GM19463 (cell line): ENCODE results near the gene GUCY2D.
"Not testable (repeated sequence)": the region's sequence is repeated elsewhere in the genome, so short reads cannot be mapped to it uniquely, and the experiment has no call there.

Experiments
- ATAC-seq: cut with Tn5 transposase; IDR thresholded peaks from one replicate; pipeline ENCODE4 v1.9.1; 2021; ENCODE audit warnings: mild to moderate bottlenecking, moderate library complexity; ENCODE audit not compliant: unreplicated experiment

The GUCY2D gene

GRCh38 chr17:8041249-8041928, 39.0 kb downstream of the GUCY2D start:
- ATAC-seq = no peak

- no peak for ATAC-seq
Measured at GRCh38 chr17:8041979-8042378, 39.6 kb downstream of the GUCY2D start.

GRCh38 chr17:8044819-8045810, 42.7 kb downstream of the GUCY2D start:
- no peak for ATAC-seq

GRCh38 chr17:8046306-8046928, 44.0 kb downstream of the GUCY2D start:
- ATAC-seq = no peak

- ATAC-seq = no peak
Measured at GRCh38 chr17:8046929-8047768, 44.7 kb downstream of the GUCY2D start.

GRCh38 chr17:8047769-8048110, 45.3 kb downstream of the GUCY2D start:
- ATAC-seq = no peak

- ATAC-seq = no peak
Measured at GRCh38 chr17:8048236-8048635, 45.8 kb downstream of the GUCY2D start.

- no peak for ATAC-seq
Measured at GRCh38 chr17:8048736-8049135, 46.3 kb downstream of the GUCY2D start.

- ATAC-seq = no peak
Measured at GRCh38 chr17:8051831-8052230, 49.4 kb downstream of the GUCY2D start.

GRCh38 chr17:8052256-8053252, 50.1 kb downstream of the GUCY2D start:
- ATAC-seq = no peak

GRCh38 chr17:8053600-8053999, 51.2 kb downstream of the GUCY2D start:
- ATAC-seq = no peak

- ATAC-seq = no peak
Measured at GRCh38 chr17:8055851-8056231, 53.4 kb downstream of the GUCY2D start.

- no peak for ATAC-seq
Measured at GRCh38 chr17:8056232-8056975, 54.0 kb downstream of the GUCY2D start.

- no peak for ATAC-seq
Measured at GRCh38 chr17:8056976-8057625, 54.7 kb downstream of the GUCY2D start.

- no peak for ATAC-seq
Measured at GRCh38 chr17:8057691-8058114, 55.3 kb downstream of the GUCY2D start.

- ATAC-seq = no peak
Measured at GRCh38 chr17:8059131-8059530, 56.7 kb downstream of the GUCY2D start.

- ATAC-seq = no peak
Measured at GRCh38 chr17:8060274-8060673, 57.9 kb downstream of the GUCY2D start.

GRCh38 chr17:8061851-8062250, 59.4 kb downstream of the GUCY2D start:
- ATAC-seq = not testable (repeated sequence)
